Vagina (tissue), 2 donors: Measurements from ENCODE around the gene FKRP. TPM values are rescaled to one million over a fixed set of nuclear protein-coding genes. Genes with fewer than 3 reads are reported as not detected.
"Not testable (repeated sequence)": the region's sequence is repeated elsewhere in the genome, so short reads cannot be mapped to it uniquely, and the experiment has no call there.

Experiments used
- DNase-seq, 2 donors: peaks; one replicate each; pipeline ENCODE4 v3.0.0-alpha.2; 2017; ENCODE audit errors: extremely low spot score in 2 of 2
- H3K27ac ChIP-seq: fragments of 200-600 bp; sonication (generic); one replicate; pipeline ENCODE4 v1.5.1; 2019
- H3K27me3 ChIP-seq: fragments of 200-600 bp; sonication (generic); one replicate; pipeline ENCODE4 v1.5.1; 2019
- H3K36me3 ChIP-seq, 2 donors: fragments of 200-600 bp; sonication (generic); one replicate each; pipeline ENCODE4 v1.5.1; 2017 to 2019
- H3K4me1 ChIP-seq: fragments of 200-600 bp; sonication (generic); one replicate; pipeline ENCODE4 v1.5.1; 2019
- H3K4me3 ChIP-seq, 2 donors: fragments of 200-600 bp; sonication (generic); 1 replicate in 1 of 2; 2 replicates in 1 of 2; pipeline ENCODE4 v1.5.1; 2016 to 2019
- H3K9me3 ChIP-seq: fragments of 200-600 bp; sonication (generic); one replicate; pipeline ENCODE4 v1.5.1; 2019
- CTCF ChIP-seq, 3 experiments: fragments of 450-650 bp in 2 of 3; fragments of 200-600 bp in 1 of 3; sonication (generic) in 1 of 3; IDR thresholded peaks; one replicate each; pipeline ENCODE4 v1.5.1; 2017 to 2019; ENCODE audit warnings: antibody characterized with exemption in 3 of 3, mild to moderate bottlenecking in 2 of 3, moderate library complexity in 2 of 3
- POLR2A ChIP-seq, 2 donors: fragments of 450-650 bp; IDR thresholded peaks; one replicate each; pipeline ENCODE4 v1.6.1; 2017; ENCODE audit warnings: antibody characterized with exemption in 2 of 2, mild to moderate bottlenecking in 2 of 2, moderate library complexity in 2 of 2
- POLR2AphosphoS5 ChIP-seq, 2 donors: sonication (generic); formaldehyde crosslinking; IDR thresholded peaks; one replicate each; pipeline ENCODE4 v1.9.0; 2017; ENCODE audit warnings: antibody characterized with exemption in 2 of 2, mild to moderate bottlenecking in 2 of 2, low read depth in 1 of 2; ENCODE audit not compliant: insufficient read depth in 1 of 2
- intact Hi-C: fragments of 100-400 bp; cut with DNase I; formaldehyde crosslinking; loops from one replicate; pipeline ENCODE4 v1.15.1; 2023
- total RNA-seq: library from RNA; depleted of rRNA; stranded (reverse); fragments of >200 nt; gene quantifications from one replicate; pipeline ENCODE4 v1.2.3, GENCODE V29; 2016

The FKRP gene
- total RNA-seq, 1 donor from 2014 or later, result 14.7 TPM

GRCh38 chr19:46759206-46759605 is 13.3 kb downstream of the FKRP start:
- TF ChIP-seq CTCF (IDR thresholded peaks at IDR 0.05) (no peak), POLR2AphosphoS5 (IDR thresholded peaks at IDR 0.05; ENCODE audit: insufficient read depth in 1 of 2, low read depth in 1 of 2) (no peak), POLR2A (IDR thresholded peaks at IDR 0.05) (no peak)
- H3K4me1 ChIP-seq, result peaks cover 50% of the 10 kb centered on the region
- H3K27ac ChIP-seq, result peak overlapping the region; percentile 79
- peaks cover 0 to 8% of the 10 kb centered on the region in 2 donors for H3K36me3 ChIP-seq
- no peaks in the 10 kb centered on the region for H3K27me3 ChIP-seq
- H3K9me3 ChIP-seq, result no peaks in the 10 kb centered on the region
- no peak overlapping the region for H3K4me3 ChIP-seq
- no peak for DNase-seq
- intact Hi-C loops, result loop anchor here (10.0 kb wide), 1 partner anchor 236 kb away; no protein-coding TSS in a partner anchor

- intact Hi-C loops, result loop anchor here (10.0 kb wide), 1 partner anchor 235 kb away; no protein-coding TSS in a partner anchor
- DNase-seq, result peak in 1 of 2 donors; percentile 97
- Histone ChIP-seq H3K4me1 (peaks cover 50% of the 10 kb centered on the region), H3K36me3 (peaks cover 0 to 8% of the 10 kb centered on the region in 2 donors), H3K27ac (peak overlapping the region; percentile 79), H3K4me3 (no peak overlapping the region), H3K9me3 (no peaks in the 10 kb centered on the region), H3K27me3 (no peaks in the 10 kb centered on the region)
- TF ChIP-seq POLR2A (IDR thresholded peaks at IDR 0.05), result no peak
- no peak for TF ChIP-seq CTCF (IDR thresholded peaks at IDR 0.05)
- TF ChIP-seq POLR2AphosphoS5 (IDR thresholded peaks at IDR 0.05; ENCODE audit: insufficient read depth in 1 of 2, low read depth in 1 of 2), result peak; percentile 41 to 84
These were observed 14.0 kb downstream of the FKRP start for GRCh38 chr19:46759817-46760333.

GRCh38 chr19:46760363-46760762 is 14.5 kb downstream of the FKRP start:
- Histone ChIP-seq H3K4me3 (no peak overlapping the region), H3K36me3 (peaks cover 0 to 8% of the 10 kb centered on the region in 2 donors), H3K27me3 (no peaks in the 10 kb centered on the region), H3K4me1 (peaks cover 45% of the 10 kb centered on the region), H3K9me3 (no peaks in the 10 kb centered on the region), H3K27ac (peak overlapping the region; percentile 79)
- no peak for DNase-seq
- intact Hi-C loops, result no loop called here
- TF ChIP-seq CTCF (IDR thresholded peaks at IDR 0.05) (no peak), POLR2AphosphoS5 (IDR thresholded peaks at IDR 0.05; ENCODE audit: insufficient read depth in 1 of 2, low read depth in 1 of 2) (no peak), POLR2A (IDR thresholded peaks at IDR 0.05) (no peak)

GRCh38 chr19:46760897-46761296 is 15.0 kb downstream of the FKRP start:
- H3K4me1 ChIP-seq, result peaks cover 40% of the 10 kb centered on the region
- DNase-seq, result not testable (repeated sequence)
- peak overlapping the region; percentile 79 for H3K27ac ChIP-seq

GRCh38 chr19:46761418-46761831 is 15.6 kb downstream of the FKRP start:
- DNase-seq, result no peak
- Histone ChIP-seq H3K36me3 (peaks cover 0 to 6% of the 10 kb centered on the region in 2 donors), H3K27me3 (no peaks in the 10 kb centered on the region), H3K4me3 (no peak overlapping the region), H3K27ac (peak overlapping the region; percentile 79), H3K9me3 (no peaks in the 10 kb centered on the region), H3K4me1 (peaks cover 40% of the 10 kb centered on the region)
- intact Hi-C loops, result no loop called here
- TF ChIP-seq POLR2AphosphoS5 (IDR thresholded peaks at IDR 0.05; ENCODE audit: insufficient read depth in 1 of 2, low read depth in 1 of 2), result no peak
- TF ChIP-seq POLR2A (IDR thresholded peaks at IDR 0.05), result no peak
- no peak for TF ChIP-seq CTCF (IDR thresholded peaks at IDR 0.05)

More at GRCh38 chr19:46760897-46761296, 15.0 kb downstream of the FKRP start:
- H3K27me3 ChIP-seq, H3K4me3 ChIP-seq, intact Hi-C loops, H3K36me3 ChIP-seq, H3K9me3 ChIP-seq: not testable (repeated sequence)
- peak in 1 of 2 donors; percentile 38 for TF ChIP-seq POLR2AphosphoS5 (IDR thresholded peaks at IDR 0.05; ENCODE audit: insufficient read depth in 1 of 2, low read depth in 1 of 2)
